HCT116 (cell line): ENCODE measurements around the gene CUZD1. TPM values are rescaled to one million over a fixed set of nuclear protein-coding genes. Genes with fewer than 3 reads are reported as not detected.

Experiments
- ATAC-seq: fragments of 200-7000 bp; cut with Tn5 transposase; 2 replicates; pipeline ENCODE4 v1.9.1; 2020; ENCODE audit warnings: mild to moderate bottlenecking, moderate library complexity
- BruUV-seq: library from RNA; stranded (reverse); fragments of 400-500 nt; replicated peaks from 2 replicates; lab custom pipeline; 2021; lab: Mats Ljungman, UMichigan
- CTCF ChIA-PET: fragments of 300-600 bp; sonication (Branson Sonifier 250); formaldehyde crosslinking; loops from one replicate; lab custom pipeline; 2021; ENCODE audit warnings: antibody characterized with exemption; lab: Charles Lee
- POLR2A ChIA-PET: fragments of 300-600, 350-600 bp; sonication (Branson Sonifier 250); formaldehyde crosslinking; loops from one replicate; lab custom pipeline; 2021; ENCODE audit warnings: antibody characterized with exemption; lab: Charles Lee
- RAD21 ChIA-PET, 2 experiments: fragments of 300-600 bp; sonication (Branson Sonifier 250); formaldehyde crosslinking; loops; one replicate each; lab custom pipeline; 2023; ENCODE audit warnings: low total read pairs in 2 of 2; ENCODE audit not compliant: uncharacterized antibody in 2 of 2, unreplicated experiment in 2 of 2, low non-redundant PET in 1 of 2; lab: Charles Lee
- DNase-seq: peaks from one replicate; pipeline ENCODE4 v3.0.0-alpha.2; 2010; ENCODE audit warnings: low read depth, low spot score
- H2AFZ ChIP-seq: fragments of 200-600 bp; shearing (Covaris generic), sonication (generic); 2 replicates; pipeline ENCODE4 v1.6.1; 2017; ENCODE audit warnings: low read depth, mixed run types, mixed read lengths, antibody characterized with exemption, low read length; ENCODE audit not compliant: poor library complexity, severe bottlenecking
- H3K27ac ChIP-seq: 2 replicates; pipeline ENCODE4 v1.5.1; 2012; ENCODE audit warnings: low read depth, low read length
- H3K27me3 ChIP-seq: fragments of 200-600 bp; sonication (generic); 2 replicates; pipeline ENCODE4 v1.6.1; 2016; ENCODE audit warnings: mixed run types, low read length, mixed read lengths; ENCODE audit not compliant: insufficient read depth
- H3K36me3 ChIP-seq, 2 experiments: fragments of 200-500 bp in 1 of 2; fragments of 200-600 bp in 1 of 2; sonication (Bioruptor generic) in 1 of 2; sonication (generic) in 1 of 2; 2 replicates each; pipeline versions ENCODE4 v1.5.1 to v1.6.1; 2014 to 2016; ENCODE audit warnings: low read length in 2 of 2, inconsistent platforms in 1 of 2, mixed read lengths in 1 of 2, mixed run types in 1 of 2; ENCODE audit not compliant: insufficient read depth in 2 of 2, control insufficient read depth in 1 of 2
- H3K4me1 ChIP-seq, 2 experiments: fragments of 200-600 bp in 1 of 2; sonication (generic) in 1 of 2; 2 replicates each; pipeline versions ENCODE4 v1.5.1 to v1.6.1; 2012 to 2017; ENCODE audit warnings: low read length in 2 of 2, inconsistent platforms in 1 of 2, mild to moderate bottlenecking in 1 of 2, mixed read lengths in 1 of 2, mixed run types in 1 of 2, moderate library complexity in 1 of 2; ENCODE audit not compliant: insufficient read depth in 2 of 2, control insufficient read depth in 1 of 2
- H3K4me2 ChIP-seq: fragments of 200-600 bp; sonication (generic); 2 replicates; pipeline ENCODE4 v1.6.1; 2017; ENCODE audit warnings: mixed run types, low read length, mixed read lengths
- H3K4me3 ChIP-seq, 2 experiments: fragments of 200-600 bp in 1 of 2; sonication (generic) in 1 of 2; replicated peaks in 1 of 2; 2 replicates each; pipeline ENCODE4 v1.5.1; 2011 to 2016; ENCODE audit warnings: low read length in 2 of 2, control low read depth in 1 of 2, low read depth in 1 of 2, mild to moderate bottlenecking in 1 of 2, mixed read lengths in 1 of 2, mixed run types in 1 of 2
- H3K79me2 ChIP-seq: fragments of 200-600 bp; sonication (generic); 2 replicates; pipeline ENCODE4 v1.6.1; 2017; ENCODE audit warnings: mild to moderate bottlenecking, mixed run types, low read length, moderate library complexity, mixed read lengths; ENCODE audit not compliant: insufficient read depth
- H3K9ac ChIP-seq: fragments of 200-600 bp; sonication (generic); 2 replicates; pipeline ENCODE4 v1.6.1; 2016; ENCODE audit warnings: low read length, mixed read lengths
- H3K9me2 ChIP-seq: fragments of 200-600 bp; sonication (generic), shearing (Covaris generic); 2 replicates; pipeline ENCODE4 v1.6.1; 2017; ENCODE audit warnings: mixed run types, mild to moderate bottlenecking, moderate library complexity; ENCODE audit not compliant: insufficient read depth
- H3K9me3 ChIP-seq, 2 experiments: fragments of 200-500 bp in 1 of 2; fragments of 200-600 bp in 1 of 2; sonication (Bioruptor generic) in 1 of 2; sonication (generic) in 1 of 2; 2 replicates each; pipeline ENCODE4 v1.6.1; 2014 to 2017; ENCODE audit warnings: low read length in 2 of 2, mixed read lengths in 2 of 2, inconsistent platforms in 1 of 2, low read depth in 1 of 2, mild to moderate bottlenecking in 1 of 2, mixed run types in 1 of 2, moderate library complexity in 1 of 2; ENCODE audit not compliant: control insufficient read depth in 1 of 2, insufficient read depth in 1 of 2
- H4K20me1 ChIP-seq: fragments of 200-600 bp; sonication (generic), shearing (Covaris generic); 2 replicates; pipeline ENCODE4 v1.6.1; 2017; ENCODE audit warnings: mixed run types, mild to moderate bottlenecking, moderate library complexity; ENCODE audit not compliant: insufficient read depth
- POLR2A ChIP-seq: IDR thresholded peaks from 2 replicates; pipeline ENCODE4 v1.7.0; 2011; ENCODE audit warnings: borderline replicate concordance; ENCODE audit not compliant: insufficient read depth, insufficient read length; ENCODE audit errors: extremely low read depth
- SIN3A ChIP-seq: IDR thresholded peaks from 2 replicates; pipeline ENCODE4 v1.6.1; 2012; ENCODE audit warnings: low read depth
- SRF ChIP-seq: IDR thresholded peaks from 2 replicates; pipeline ENCODE4 v1.6.1; 2012; ENCODE audit warnings: low read depth
- ZBTB33 ChIP-seq: IDR thresholded peaks from 2 replicates; pipeline ENCODE4 v1.6.1; 2011; ENCODE audit warnings: mild to moderate bottlenecking, low read length, moderate library complexity; ENCODE audit not compliant: insufficient replicate concordance; ENCODE audit errors: extremely low read depth
- ZFX ChIP-seq: fragments of 450-650 bp; IDR thresholded peaks from 2 replicates; pipeline ENCODE4 v1.6.1; 2017
- ZNF274 ChIP-seq: fragments of 200-500 bp; sonication (Bioruptor generic); IDR thresholded peaks from 2 replicates; pipeline ENCODE4 v1.6.1; 2014; ENCODE audit warnings: mild to moderate bottlenecking, low read depth, low read length, inconsistent platforms
- intact Hi-C: fragments of 100-400 bp; cut with micrococcal nuclease; formaldehyde crosslinking; loops from 2 replicates; pipeline ENCODE4 v1.10.0; 2022
- total RNA-seq: library from RNA; stranded (reverse); gene quantifications from one replicate; pipeline ENCODE4 v1.2.1, GENCODE V29; 2021; ENCODE audit not compliant: unreplicated experiment

The CUZD1 gene
- total RNA-seq, 1 experiment from 2014 or later, result 1.7 TPM

- no peak for TF ChIP-seq ZBTB33
These were observed at the start of gene CUZD1 (continued) for GRCh38 chr10:122845783-122846332.

DNA sequence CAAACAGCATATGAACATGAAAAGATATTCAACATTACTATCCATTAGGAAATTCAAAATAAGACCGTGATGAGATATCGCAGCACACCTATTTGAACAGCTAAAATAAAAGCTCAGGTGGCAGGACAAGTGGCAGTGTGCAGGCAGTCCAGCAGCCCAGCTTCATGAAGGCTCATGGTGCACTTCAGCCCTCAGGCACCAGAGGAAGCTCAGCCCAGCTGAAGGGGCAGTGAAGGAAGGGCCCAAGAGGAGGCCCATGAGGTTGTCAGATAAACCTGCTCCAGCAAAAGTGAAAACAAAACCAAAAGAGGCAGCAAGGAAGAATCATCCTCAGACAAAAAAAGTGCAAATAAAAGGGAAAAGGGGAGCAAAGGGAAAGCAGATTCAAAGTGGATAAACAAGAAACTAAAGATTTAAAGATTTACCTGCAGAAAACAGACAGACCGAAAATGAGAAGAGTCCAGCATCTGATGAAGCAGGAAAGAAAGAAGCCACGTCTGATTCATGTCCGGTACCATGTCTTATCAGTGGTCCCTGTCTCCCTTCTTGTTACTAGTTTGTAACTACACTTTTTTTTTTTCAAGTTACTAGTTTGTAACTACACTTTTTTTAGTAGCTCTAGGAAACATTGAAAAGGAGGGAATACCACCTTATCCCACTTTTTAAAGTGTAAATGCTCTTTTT is 48.7 kb upstream of the CUZD1 start:
- Histone ChIP-seq H2AFZ (no peak overlapping the region), H4K20me1 (no peaks in the 10 kb centered on the region), H3K9ac (no peak overlapping the region), H3K4me1 (no peaks in the 10 kb centered on the region), H3K4me2 (no peak overlapping the region), H3K36me3 (no peaks in the 10 kb centered on the region), H3K4me3 (no peak overlapping the region), H3K9me2 (no peaks in the 10 kb centered on the region), H3K79me2 (no peaks in the 10 kb centered on the region), H3K9me3 (no peaks in the 10 kb centered on the region), H3K27me3 (peaks cover 13% of the 10 kb centered on the region), H3K27ac (no peak overlapping the region)
- ChIA-PET RAD21 (no interaction called here), CTCF (no interaction called here), POLR2A (no interaction called here)
- TF ChIP-seq ZNF274 (no peak), SIN3A (no peak), SRF (no peak), POLR2A (no peak), ZFX (no peak)
- DNase-seq (no peak), ATAC-seq (0 out of 2 replicates have a peak, but pooled peaks have one; percentile 36)
- no TSS peak for BruUV-seq
- intact Hi-C loops, result no loop called here
